H1 (cell line): Measurements from ENCODE around the gene KLF2. TPM values are rescaled to one million over a fixed set of nuclear protein-coding genes. Genes with fewer than 3 reads are reported as not detected.

Experiments
- CTCF ChIA-PET: fragments of 300-600 bp; sonication (Branson Sonifier 250); formaldehyde crosslinking; loops from one replicate; lab custom pipeline; 2021; ENCODE audit not compliant: partially characterized antibody; lab: Charles Lee
- POLR2A ChIA-PET: fragments of 300-600 bp; sonication (Branson Sonifier 250); formaldehyde crosslinking; loops from one replicate; lab custom pipeline; 2021; ENCODE audit warnings: inconsistent platforms; ENCODE audit not compliant: partially characterized antibody; lab: Charles Lee
- DNase-seq, 2 experiments: peaks; one replicate each; pipeline versions ENCODE4 v3.0.0 to v3.0.0-alpha.2; 2010 to 2022; ENCODE audit warnings: low spot score in 2 of 2, low read depth in 1 of 2, mixed read lengths in 1 of 2
- FAIRE-seq: peaks from 2 replicates; lab custom pipeline; 2011; peaks lifted over from hg19 to GRCh38; lab: Jason Lieb, UNC
- H2AFZ ChIP-seq: 2 replicates; pipeline ENCODE4 v1.8.1; 2012; ENCODE audit warnings: low read length, inconsistent platforms
- H2AK5ac ChIP-seq: 2 replicates; pipeline ENCODE4 v1.6.1; 2013; ENCODE audit warnings: low read depth, low read length
- H2BK120ac ChIP-seq: replicated peaks from 2 replicates; pipeline ENCODE3; 2013; ENCODE audit warnings: low read depth, low read length, inconsistent platforms
- H2BK12ac ChIP-seq: 2 replicates; pipeline ENCODE4 v1.6.1; 2013; ENCODE audit warnings: low read depth, low read length
- H2BK15ac ChIP-seq: 2 replicates; pipeline ENCODE4 v1.6.1; 2013; ENCODE audit warnings: low read length
- H2BK20ac ChIP-seq: 2 replicates; pipeline ENCODE4 v1.6.1; 2013; ENCODE audit warnings: low read length
- H2BK5ac ChIP-seq: 2 replicates; pipeline ENCODE4 v1.6.1; 2013; ENCODE audit warnings: low read depth, low read length
- H3K14ac ChIP-seq: 2 replicates; pipeline ENCODE4 v1.6.1; 2013; ENCODE audit warnings: inconsistent platforms; ENCODE audit not compliant: insufficient read length
- H3K18ac ChIP-seq: 2 replicates; pipeline ENCODE4 v1.6.1; 2013; ENCODE audit warnings: low read length; ENCODE audit errors: extremely low read depth
- H3K23ac ChIP-seq: 2 replicates; pipeline ENCODE4 v1.6.1; 2013; ENCODE audit warnings: inconsistent platforms; ENCODE audit not compliant: insufficient read length
- H3K23me2 ChIP-seq: 2 replicates; pipeline ENCODE4 v1.6.1; 2013; ENCODE audit warnings: low read depth, low read length
- H3K27ac ChIP-seq: 2 replicates; pipeline ENCODE4 v1.6.1; 2011; ENCODE audit warnings: low read depth, low read length, inconsistent platforms
- H3K27me3 ChIP-seq, 4 experiments: replicated peaks in 1 of 4; 1 replicate in 1 of 4; 2 replicates in 3 of 4; pipeline versions ENCODE4 v1.6.1 to v1.8.1; 2011 to 2013; ENCODE audit warnings: low read length in 3 of 4, mild to moderate bottlenecking in 3 of 4, inconsistent platforms in 2 of 4, mixed read lengths in 2 of 4, moderate library complexity in 1 of 4; ENCODE audit not compliant: control insufficient read depth in 3 of 4, insufficient read depth in 3 of 4; ENCODE audit errors: extremely low read depth in 1 of 4
- H3K36me3 ChIP-seq, 4 experiments: 2 replicates each; pipeline versions ENCODE4 v1.6.1 to v1.8.1; 2011 to 2013; ENCODE audit warnings: mild to moderate bottlenecking in 4 of 4, low read length in 3 of 4, moderate library complexity in 2 of 4, control low read depth in 1 of 4, inconsistent platforms in 1 of 4; ENCODE audit not compliant: insufficient read depth in 4 of 4, control insufficient read depth in 2 of 4
- H3K4ac ChIP-seq: replicated peaks from 2 replicates; pipeline ENCODE3; 2013; ENCODE audit warnings: low read length, low read depth, mixed read lengths, inconsistent platforms; ENCODE audit not compliant: insufficient read length
- H3K4me1 ChIP-seq, 4 experiments: replicated peaks in 1 of 4; 1 replicate in 1 of 4; 2 replicates in 3 of 4; pipeline versions ENCODE4 v1.6.1 to v1.8.1; 2011 to 2013; ENCODE audit warnings: low read length in 3 of 4, inconsistent platforms in 2 of 4, mixed read lengths in 1 of 4; ENCODE audit not compliant: insufficient read depth in 4 of 4, control insufficient read depth in 3 of 4
- H3K4me2 ChIP-seq, 2 experiments: 2 replicates each; pipeline versions ENCODE4 v1.6.1 to v1.8.1; 2011 to 2013; ENCODE audit warnings: low read depth in 2 of 2, low read length in 2 of 2, control low read depth in 1 of 2, inconsistent platforms in 1 of 2, mild to moderate bottlenecking in 1 of 2; ENCODE audit not compliant: insufficient read depth in 1 of 2
- H3K4me3 ChIP-seq, 4 experiments: fragments of 200-600, 300-600 bp in 1 of 4; sonication (generic), shearing (Covaris generic), sonication (Bioruptor Twin) in 1 of 4; 2 replicates each; pipeline versions ENCODE4 v1.5.1 to v1.8.1; 2011 to 2016; ENCODE audit warnings: low read length in 4 of 4, low read depth in 3 of 4, control low read depth in 2 of 4, inconsistent platforms in 2 of 4, mild to moderate bottlenecking in 2 of 4, mixed read lengths in 1 of 4, moderate library complexity in 1 of 4; ENCODE audit not compliant: insufficient read depth in 2 of 4; ENCODE audit errors: extremely low read depth in 1 of 4
- H3K56ac ChIP-seq: replicated peaks from 2 replicates; pipeline ENCODE3; 2013; ENCODE audit warnings: low read depth, mild to moderate bottlenecking, mixed read lengths, low read length, inconsistent platforms; ENCODE audit not compliant: insufficient read length
- H3K79me1 ChIP-seq: 2 replicates; pipeline ENCODE4 v1.6.1; 2013; ENCODE audit warnings: low read depth, low read length, control low read depth
- H3K79me2 ChIP-seq, 2 experiments: 2 replicates each; pipeline versions ENCODE4 v1.6.1 to v1.8.1; 2012 to 2013; ENCODE audit warnings: low read length in 2 of 2, mild to moderate bottlenecking in 2 of 2, inconsistent platforms in 1 of 2; ENCODE audit not compliant: insufficient read depth in 2 of 2, control insufficient read depth in 1 of 2
- H3K9ac ChIP-seq, 4 experiments: replicated peaks in 1 of 4; 1 replicate in 1 of 4; 2 replicates in 3 of 4; pipeline versions ENCODE4 v1.6.1 to v1.8.1; 2011 to 2013; ENCODE audit warnings: low read depth in 3 of 4, low read length in 3 of 4, control low read depth in 2 of 4, mild to moderate bottlenecking in 2 of 4, moderate library complexity in 2 of 4, inconsistent platforms in 1 of 4; ENCODE audit errors: extremely low read depth in 1 of 4
- H3K9me3 ChIP-seq, 2 experiments: 2 replicates each; pipeline versions ENCODE4 v1.6.1 to v1.8.1; 2012 to 2013; ENCODE audit warnings: mild to moderate bottlenecking in 2 of 2, moderate library complexity in 2 of 2, control low read depth in 1 of 2, inconsistent platforms in 1 of 2, low read depth in 1 of 2, low read length in 1 of 2, mixed read lengths in 1 of 2; ENCODE audit not compliant: insufficient read depth in 2 of 2
- H4K20me1 ChIP-seq, 2 experiments: replicated peaks in 1 of 2; 2 replicates each; pipeline versions ENCODE3 to v1.8.1; 2011 to 2013; ENCODE audit warnings: inconsistent platforms in 2 of 2, low read length in 2 of 2, mild to moderate bottlenecking in 1 of 2; ENCODE audit not compliant: insufficient read depth in 2 of 2, control insufficient read depth in 1 of 2
- H4K5ac ChIP-seq: 2 replicates; pipeline ENCODE4 v1.6.1; 2013; ENCODE audit warnings: low read length, low read depth, mixed read lengths, inconsistent platforms; ENCODE audit not compliant: insufficient read length
- H4K8ac ChIP-seq: 2 replicates; pipeline ENCODE4 v1.8.0; 2013; ENCODE audit warnings: mild to moderate bottlenecking, moderate library complexity, low read length, inconsistent platforms; ENCODE audit not compliant: insufficient read depth; ENCODE audit errors: extremely low read depth
- H4K91ac ChIP-seq: replicated peaks from 2 replicates; pipeline ENCODE3; 2013; ENCODE audit warnings: low read length, mixed read lengths, inconsistent platforms; ENCODE audit not compliant: insufficient read length
- CEBPB ChIP-seq: IDR thresholded peaks from 2 replicates; pipeline ENCODE4 v1.6.1; 2012; ENCODE audit warnings: low read depth, low read length
- YY1 ChIP-seq: IDR thresholded peaks from 2 replicates; pipeline ENCODE4 v1.6.1; 2011; ENCODE audit warnings: low read depth, mild to moderate bottlenecking, low read length
- WGBS, 2 experiments: shearing (Covaris generic) in 1 of 2; methylation state at CpG; one replicate each; pipeline versions ENCODE4 v1.1.6 to v1.1.7; 2013 to 2015; ENCODE audit warnings: low lambda C conversion rate in 2 of 2, mixed read lengths in 2 of 2, inconsistent platforms in 1 of 2, low coverage in 1 of 2, missing lambda C conversion rate in 1 of 2; ENCODE audit not compliant: insufficient replicate concordance in 2 of 2, insufficient coverage in 1 of 2, insufficient read length in 1 of 2; ENCODE audit errors: extremely low coverage in 1 of 2, missing lambda C conversion rate in 1 of 2; 5-methylcytosine and 5-hydroxymethylcytosine counted together
- polyA plus RNA-seq, 7 experiments: library from polyadenylated mRNA; depleted of rRNA in 3 of 7; stranded (reverse) in 5 of 7; unstranded in 2 of 7; fragments of >200 nt in 5 of 7; fragments of 200-250 nt in 2 of 7; gene quantifications; 1 replicate in 5 of 7; 2 replicates in 1 of 7; 4 replicates in 1 of 7; pipeline versions ENCODE4 v1.2.1 to v1.2.3, GENCODE V29; 2011 to 2013; ENCODE audit warnings: missing spikeins in 2 of 7, mixed read lengths in 2 of 7
- total RNA-seq: library from RNA; stranded (reverse); fragmentation: NEBNext Ultra II Directional; extraction: Animal tissue kit (Norgen Biotek cat#: 25700); gene quantifications from 2 replicates; pipeline ENCODE4 v1.2.1, GENCODE V29; 2021
- TF ChIP-seq, protein P1 (sequence below): IDR thresholded peaks from 2 replicates; pipeline ENCODE4 v1.6.1; 2012; ENCODE audit warnings: inconsistent platforms

The KLF2 gene
- total and polyA plus RNA-seq, 2 of the 8 experiments (the other 6 are each of a cell fraction or from before 2014, with no cell fraction given) = 0.19 to 0.33 TPM

DNA sequence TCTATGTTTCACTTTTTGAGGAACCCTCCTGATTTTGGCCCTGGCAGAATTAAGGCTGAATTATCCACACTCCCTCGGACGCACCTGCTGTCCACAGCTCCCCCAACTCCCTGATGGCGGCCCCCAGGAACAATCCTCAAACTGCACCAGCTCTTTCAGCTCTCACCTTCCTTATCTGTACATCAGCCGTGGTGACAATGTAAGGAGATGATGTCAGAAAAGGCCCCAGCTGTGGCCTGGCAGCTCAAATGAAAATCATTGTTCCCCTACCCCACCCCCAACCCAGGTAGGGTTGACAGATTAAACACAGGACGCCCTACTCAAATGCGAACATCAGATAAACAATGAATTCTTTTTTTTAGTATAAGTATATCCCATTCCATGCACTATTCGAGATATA lies 35.0 kb upstream of the KLF2 start:
- H3K14ac ChIP-seq = no peak overlapping the region
- WGBS, 2 experiments = 79% methylated on average over 7 of the region's 7 CpGs; no CpG with 5 or more reads in 1 of the 2 experiments
- no peaks in the 10 kb centered on the region for H3K79me2 ChIP-seq
- no peaks in the 10 kb centered on the region for H3K9me3 ChIP-seq
- no peak overlapping the region for H2AK5ac ChIP-seq
- H2BK15ac ChIP-seq = no peak overlapping the region
- H3K36me3 ChIP-seq = no peaks in the 10 kb centered on the region
- no peak overlapping the region for H3K4ac ChIP-seq
- no peaks in the 10 kb centered on the region for H4K20me1 ChIP-seq
- no peak overlapping the region for H4K91ac ChIP-seq
- CTCF ChIA-PET = interaction anchor here (1.0 kb wide), 1 partner anchor 49 kb away, joined by 3 read pairs; no protein-coding TSS in a partner anchor
- no peak overlapping the region for H3K18ac ChIP-seq
- H3K9ac ChIP-seq = no peak overlapping the region
- DNase-seq = no peak
- H3K27ac ChIP-seq = no peak overlapping the region
- no peak overlapping the region for H3K4me2 ChIP-seq
- H4K5ac ChIP-seq = no peak overlapping the region
- H2BK120ac ChIP-seq = no peak overlapping the region
- H2BK5ac ChIP-seq = no peak overlapping the region
- peaks cover 0 to 8% (median 5%) of the 10 kb centered on the region in 4 experiments; a peak in 4 of 7 replicates for H3K4me1 ChIP-seq
- H3K56ac ChIP-seq = no peak overlapping the region
- no peaks in the 10 kb centered on the region for H3K23me2 ChIP-seq
- H2BK12ac ChIP-seq = no peak overlapping the region
- H3K23ac ChIP-seq = no peak overlapping the region
- TF ChIP-seq, protein P1, sequence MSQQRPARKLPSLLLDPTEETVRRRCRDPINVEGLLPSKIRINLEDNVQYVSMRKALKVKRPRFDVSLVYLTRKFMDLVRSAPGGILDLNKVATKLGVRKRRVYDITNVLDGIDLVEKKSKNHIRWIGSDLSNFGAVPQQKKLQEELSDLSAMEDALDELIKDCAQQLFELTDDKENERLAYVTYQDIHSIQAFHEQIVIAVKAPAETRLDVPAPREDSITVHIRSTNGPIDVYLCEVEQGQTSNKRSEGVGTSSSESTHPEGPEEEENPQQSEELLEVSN = no peak
- TF ChIP-seq CEBPB (no peak), YY1 (no peak)
- TF ChIP-seq, all 59 proteins: peak for 0
- H4K8ac ChIP-seq = no peak overlapping the region
- H2BK20ac ChIP-seq = no peak overlapping the region
- H2AFZ ChIP-seq = no peak overlapping the region
- POLR2A ChIA-PET = no interaction called here
- no peak for FAIRE-seq
- no peaks in the 10 kb centered on the region; a peak in 1 of 7 replicates for H3K27me3 ChIP-seq
- no peak overlapping the region for H3K4me3 ChIP-seq
- no peaks in the 10 kb centered on the region for H3K79me1 ChIP-seq
